Glutamatergic neuron (in vitro differentiated cells): ENCODE data around the gene PRKCH. TPM values are rescaled to one million over a fixed set of nuclear protein-coding genes. Genes with fewer than 3 reads are reported as not detected.

Experiments
- DNase-seq: peaks from one replicate; pipeline ENCODE4 v3.0.0; 2022
- H3K27ac Mint-ChIP-seq: one replicate; pipeline ENCODE4 v1.8.0; 2020; ENCODE audit warnings: mild to moderate bottlenecking, mixed read lengths, inconsistent platforms; ENCODE audit not compliant: unreplicated experiment
- H3K27me3 Mint-ChIP-seq: one replicate; pipeline ENCODE4 v1.8.0; 2020; ENCODE audit warnings: mild to moderate bottlenecking, moderate library complexity, mixed read lengths, inconsistent platforms; ENCODE audit not compliant: unreplicated experiment
- H3K36me3 Mint-ChIP-seq: one replicate; pipeline ENCODE4 v1.8.0; 2020; ENCODE audit warnings: mild to moderate bottlenecking, mixed read lengths, inconsistent platforms; ENCODE audit not compliant: unreplicated experiment
- H3K4me1 Mint-ChIP-seq: one replicate; pipeline ENCODE4 v1.8.0; 2020; ENCODE audit warnings: mild to moderate bottlenecking, low read depth, mixed read lengths, inconsistent platforms; ENCODE audit not compliant: unreplicated experiment
- H3K4me3 Mint-ChIP-seq: one replicate; pipeline ENCODE4 v1.8.0; 2020; ENCODE audit warnings: mild to moderate bottlenecking, mixed read lengths, inconsistent platforms; ENCODE audit not compliant: unreplicated experiment
- H3K9me3 Mint-ChIP-seq: one replicate; pipeline ENCODE4 v1.8.0; 2020; ENCODE audit warnings: mild to moderate bottlenecking, moderate library complexity, mixed read lengths, inconsistent platforms; ENCODE audit not compliant: unreplicated experiment
- CTCF ChIP-seq: fragments of 200-600 bp; sonication (generic); IDR thresholded peaks from one replicate; pipeline ENCODE4 v1.5.0; 2021; ENCODE audit not compliant: partially characterized antibody, unreplicated experiment
- total RNA-seq: library from RNA; stranded (reverse); fragmentation: NEBNext Ultra II Directional; extraction: Animal tissue kit (Norgen Biotek cat#: 25700); gene quantifications from one replicate; pipeline ENCODE4 v1.2.1, GENCODE V29; 2021; ENCODE audit not compliant: unreplicated experiment

PRKCH gene
- total RNA-seq, 1 donor from 2014 or later = 0.54 TPM

- H3K4me3 Mint-ChIP-seq = no peak overlapping the region
- H3K27ac Mint-ChIP-seq = peak overlapping the region; percentile 44
- H3K36me3 Mint-ChIP-seq = peaks cover 18% of the 10 kb centered on the region
- DNase-seq = no peak
- H3K4me1 Mint-ChIP-seq = peaks cover 10% of the 10 kb centered on the region
- H3K27me3 Mint-ChIP-seq = no peaks in the 10 kb centered on the region
- TF ChIP-seq CTCF = no peak
- peaks cover 6% of the 10 kb centered on the region for H3K9me3 Mint-ChIP-seq
Observed at GRCh38 chr14:61380984-61381383, 59.6 kb downstream of the PRKCH start.

- Mint-ChIP-seq H3K36me3 (peaks cover 12% of the 10 kb centered on the region), H3K4me1 (peaks cover 10% of the 10 kb centered on the region), H3K9me3 (peaks cover 4% of the 10 kb centered on the region), H3K27me3 (no peaks in the 10 kb centered on the region), H3K27ac (peak overlapping the region; percentile 44), H3K4me3 (no peak overlapping the region)
- no peak for TF ChIP-seq CTCF
- peak; percentile 36 for DNase-seq
Observed at GRCh38 chr14:61381553-61381952, 60.2 kb downstream of the PRKCH start.

GRCh38 chr14:61382842-61383241, 61.5 kb downstream of the PRKCH start:
- H3K27me3 Mint-ChIP-seq = no peaks in the 10 kb centered on the region
- peaks cover 2% of the 10 kb centered on the region for H3K36me3 Mint-ChIP-seq
- H3K27ac Mint-ChIP-seq = no peak overlapping the region
- no peak overlapping the region for H3K4me3 Mint-ChIP-seq
- H3K9me3 Mint-ChIP-seq = peaks cover 4% of the 10 kb centered on the region
- DNase-seq = no peak
- no peak for TF ChIP-seq CTCF
- H3K4me1 Mint-ChIP-seq = peaks cover 10% of the 10 kb centered on the region

- DNase-seq = no peak
- peaks cover 4% of the 10 kb centered on the region for H3K9me3 Mint-ChIP-seq
- no peak overlapping the region for H3K4me3 Mint-ChIP-seq
- no peak for TF ChIP-seq CTCF
- H3K4me1 Mint-ChIP-seq = peaks cover 10% of the 10 kb centered on the region
- H3K36me3 Mint-ChIP-seq = no peaks in the 10 kb centered on the region
- no peaks in the 10 kb centered on the region for H3K27me3 Mint-ChIP-seq
- H3K27ac Mint-ChIP-seq = no peak overlapping the region
Observed at GRCh38 chr14:61385002-61385685, 63.8 kb downstream of the PRKCH start.

GRCh38 chr14:61386173-61386772, 64.9 kb downstream of the PRKCH start:
- H3K9me3 Mint-ChIP-seq = peaks cover 4% of the 10 kb centered on the region
- H3K27ac Mint-ChIP-seq = no peak overlapping the region
- no peak overlapping the region for H3K4me3 Mint-ChIP-seq
- H3K36me3 Mint-ChIP-seq = no peaks in the 10 kb centered on the region
- peaks cover 8% of the 10 kb centered on the region for H3K4me1 Mint-ChIP-seq
- no peak for DNase-seq
- no peak for TF ChIP-seq CTCF
- no peaks in the 10 kb centered on the region for H3K27me3 Mint-ChIP-seq
